BLaER1 treated with 17β-estradiol and CSF1 and Interleukin-3, amounts not matched to agents 10 nM and 100 nM (cell line): ENCODE measurements around the gene PPP2R5B.
A peak's percentile ranks its signal among the peaks of the same experiment; 100 is the strongest.
"Not testable (repeated sequence)": the region's sequence is repeated elsewhere in the genome, so short reads cannot be mapped to it uniquely, and the experiment has no call there.

Experiments used
- H3K27ac ChIP-seq, 11 experiments: shearing (Covaris generic); formaldehyde crosslinking; 2 replicates each; pipeline ENCODE4 v1.8.1; 2022
- H3K27me3 ChIP-seq, 11 experiments: shearing (Covaris generic); formaldehyde crosslinking; 2 replicates each; pipeline ENCODE4 v1.8.1; 2022
- H3K36me3 ChIP-seq, 11 experiments: shearing (Covaris generic); formaldehyde crosslinking; 2 replicates each; pipeline ENCODE4 v1.8.1; 2022
- H3K4me1 ChIP-seq, 10 experiments: shearing (Covaris generic); formaldehyde crosslinking; 2 replicates each; pipeline ENCODE4 v1.8.1; 2022
- H3K4me2 ChIP-seq, 11 experiments: shearing (Covaris generic); formaldehyde crosslinking; 2 replicates each; pipeline ENCODE4 v1.8.1; 2022
- H3K4me3 ChIP-seq, 10 experiments: shearing (Covaris generic); formaldehyde crosslinking; 2 replicates each; pipeline ENCODE4 v1.8.1; 2022
- H3K9ac ChIP-seq, 11 experiments: shearing (Covaris generic); formaldehyde crosslinking; 2 replicates each; pipeline ENCODE4 v1.8.1; 2022
- H3K9me3 ChIP-seq, 11 experiments: shearing (Covaris generic); formaldehyde crosslinking; replicated peaks in 1 of 11; 2 replicates each; pipeline ENCODE4 v1.8.1; 2022
- H4K20me1 ChIP-seq, 11 experiments: shearing (Covaris generic); formaldehyde crosslinking; 2 replicates each; pipeline ENCODE4 v1.8.1; 2022
- Cebpa-rat ChIP-seq, 11 experiments: shearing (Covaris generic); IDR thresholded peaks; 2 replicates each; pipeline ENCODE4 v1.8.1; 2022

The PPP2R5B gene

GRCh38 chr11:64960719-64961118, 36.2 kb downstream of the PPP2R5B start:
- no peak overlapping the region for H3K4me2 ChIP-seq
- no peak overlapping the region for H3K27ac ChIP-seq
- no peak overlapping the region for H3K4me3 ChIP-seq
- peaks cover 0 to 19% (median 4%) of the 10 kb centered on the region in 10 experiments; a peak in 7 of 20 replicates for H3K4me1 ChIP-seq
- H3K27me3 ChIP-seq: no peaks in the 10 kb centered on the region
- no peaks in the 10 kb centered on the region for H4K20me1 ChIP-seq
- H3K9me3 ChIP-seq: no peaks in the 10 kb centered on the region
- H3K9ac ChIP-seq: no peak overlapping the region
- no peaks in the 10 kb centered on the region for H3K36me3 ChIP-seq
- no peak for TF ChIP-seq Cebpa-rat (IDR thresholded peaks at IDR 0.05)

GRCh38 chr11:64963072-64963631, 38.7 kb downstream of the PPP2R5B start:
- H3K27me3 ChIP-seq: no peaks in the 10 kb centered on the region
- H3K9ac ChIP-seq: no peak overlapping the region
- H3K4me1 ChIP-seq: peaks cover 0 to 19% (median 5%) of the 10 kb centered on the region in 10 experiments; a peak in 7 of 20 replicates
- H4K20me1 ChIP-seq: no peaks in the 10 kb centered on the region
- H3K9me3 ChIP-seq: no peaks in the 10 kb centered on the region
- no peaks in the 10 kb centered on the region for H3K36me3 ChIP-seq
- no peak for TF ChIP-seq Cebpa-rat (IDR thresholded peaks at IDR 0.05)
- no peak overlapping the region for H3K4me2 ChIP-seq
- no peak overlapping the region for H3K27ac ChIP-seq
- no peak overlapping the region for H3K4me3 ChIP-seq

- Histone ChIP-seq H3K9ac (no peak overlapping the region), H4K20me1 (no peaks in the 10 kb centered on the region), H3K27me3 (peaks cover 0 to 14% (median 6%) of the 10 kb centered on the region in 11 experiments; a peak in 12 of 22 replicates), H3K36me3 (no peaks in the 10 kb centered on the region), H3K4me3 (no peak overlapping the region), H3K4me2 (no peak overlapping the region), H3K4me1 (peaks cover 7 to 22% (median 13%) of the 10 kb centered on the region in 10 experiments; a peak in 15 of 20 replicates), H3K9me3 (no peaks in the 10 kb centered on the region; a peak in 1 of 22 replicates), H3K27ac (no peak overlapping the region)
- no peak for TF ChIP-seq Cebpa-rat (IDR thresholded peaks at IDR 0.05)
Observed at GRCh38 chr11:64967375-64967774, 42.9 kb downstream of the PPP2R5B start.

- H3K36me3 ChIP-seq: no peaks in the 10 kb centered on the region
- peaks cover 6 to 22% (median 12%) of the 10 kb centered on the region in 10 experiments; a peak in 15 of 20 replicates for H3K4me1 ChIP-seq
- no peaks in the 10 kb centered on the region for H4K20me1 ChIP-seq
- H3K9ac ChIP-seq: no peak overlapping the region
- no peak overlapping the region for H3K4me3 ChIP-seq
- TF ChIP-seq Cebpa-rat (IDR thresholded peaks at IDR 0.05): no peak
- no peak overlapping the region for H3K27ac ChIP-seq
- H3K27me3 ChIP-seq: peaks cover 0 to 14% (median 6%) of the 10 kb centered on the region in 11 experiments; a peak in 12 of 22 replicates
- H3K9me3 ChIP-seq: no peaks in the 10 kb centered on the region; a peak in 1 of 22 replicates
- no peak overlapping the region for H3K4me2 ChIP-seq
Observed at GRCh38 chr11:64969209-64969608, 44.7 kb downstream of the PPP2R5B start.

- peak overlapping the region in 6 of 11 experiments; percentile 18 to 63 (median 51); a peak in 9 of 22 replicates for H3K4me2 ChIP-seq
- H3K9me3 ChIP-seq: no peaks in the 10 kb centered on the region; a peak in 1 of 22 replicates
- peaks cover 0 to 14% (median 6%) of the 10 kb centered on the region in 11 experiments; a peak in 12 of 22 replicates for H3K27me3 ChIP-seq
- H3K9ac ChIP-seq: no peak overlapping the region
- no peaks in the 10 kb centered on the region for H4K20me1 ChIP-seq
- H3K4me1 ChIP-seq: peaks cover 0 to 17% (median 11%) of the 10 kb centered on the region in 10 experiments; a peak in 10 of 20 replicates
- H3K27ac ChIP-seq: no peak overlapping the region
- no peaks in the 10 kb centered on the region for H3K36me3 ChIP-seq
- TF ChIP-seq Cebpa-rat (IDR thresholded peaks at IDR 0.05): no peak
- no peak overlapping the region for H3K4me3 ChIP-seq
Observed at GRCh38 chr11:64970731-64971151, 46.3 kb downstream of the PPP2R5B start.

GRCh38 chr11:64971421-64972233, 47.1 kb downstream of the PPP2R5B start, which contains the start of gene MAJIN:
Gene MAJIN, minus strand, starts transcription at chr11:64972108. Its CDS starts 12,703 bp downstream, at chr11:64959405.
- Histone ChIP-seq H3K4me3 (no peak within 1 kb of the TSS), H3K27ac (no peak within 1 kb of the TSS; a peak in 1 of 22 replicates), H3K9ac (peak within 1 kb of the TSS in 1 of 11 experiments; percentile 8; a peak in 1 of 22 replicates), H3K36me3 (no peaks in the 10 kb centered on the region), H3K27me3 (peaks cover 0 to 14% (median 6%) of the 10 kb centered on the region in 11 experiments; a peak in 12 of 22 replicates), H4K20me1 (no peaks in the 10 kb centered on the region), H3K4me1 (peaks cover 0 to 17% (median 11%) of the 10 kb centered on the region in 10 experiments; a peak in 10 of 20 replicates), H3K4me2 (peak within 1 kb of the TSS; percentile 18 to 66 (median 55)), H3K9me3 (no peaks in the 10 kb centered on the region; a peak in 1 of 22 replicates)
- no peak for TF ChIP-seq Cebpa-rat (IDR thresholded peaks at IDR 0.05)

GRCh38 chr11:64974124-64974523, 49.6 kb downstream of the PPP2R5B start:
- peaks cover 0 to 17% (median 11%) of the 10 kb centered on the region in 10 experiments; a peak in 10 of 20 replicates for H3K4me1 ChIP-seq
- no peaks in the 10 kb centered on the region for H3K36me3 ChIP-seq
- no peaks in the 10 kb centered on the region; a peak in 1 of 22 replicates for H4K20me1 ChIP-seq
- H3K4me2 ChIP-seq: no peak overlapping the region
- H3K27ac ChIP-seq: no peak overlapping the region
- peaks cover 0 to 14% (median 6%) of the 10 kb centered on the region in 11 experiments; a peak in 12 of 22 replicates for H3K27me3 ChIP-seq
- no peak overlapping the region for H3K4me3 ChIP-seq
- no peak overlapping the region for H3K9ac ChIP-seq
- no peaks in the 10 kb centered on the region; a peak in 1 of 22 replicates for H3K9me3 ChIP-seq
- no peak for TF ChIP-seq Cebpa-rat (IDR thresholded peaks at IDR 0.05)

GRCh38 chr11:64976651-64977050, 52.2 kb downstream of the PPP2R5B start:
- TF ChIP-seq Cebpa-rat (IDR thresholded peaks at IDR 0.05): no peak
- H4K20me1 ChIP-seq: no peaks in the 10 kb centered on the region; a peak in 1 of 22 replicates
- H3K4me1 ChIP-seq: peaks cover 0 to 7% (median 3%) of the 10 kb centered on the region in 10 experiments; a peak in 9 of 20 replicates
- H3K27ac ChIP-seq: no peak overlapping the region
- H3K36me3 ChIP-seq: no peaks in the 10 kb centered on the region
- no peak overlapping the region for H3K4me2 ChIP-seq
- H3K27me3 ChIP-seq: peaks cover 0 to 7% (median 3%) of the 10 kb centered on the region in 11 experiments; a peak in 10 of 22 replicates
- H3K9ac ChIP-seq: no peak overlapping the region
- H3K9me3 ChIP-seq: no peaks in the 10 kb centered on the region; a peak in 1 of 22 replicates
- H3K4me3 ChIP-seq: no peak overlapping the region

GRCh38 chr11:64983339-64983738, 58.9 kb downstream of the PPP2R5B start:
- not testable (repeated sequence) for H3K4me2 ChIP-seq, H3K27ac ChIP-seq, H3K9ac ChIP-seq, H3K9me3 ChIP-seq, H3K4me3 ChIP-seq, H3K27me3 ChIP-seq, H4K20me1 ChIP-seq, H3K36me3 ChIP-seq
- H3K4me1 ChIP-seq: peaks cover 0 to 25% (median 11%) of the 10 kb centered on the region in 10 experiments; a peak in 14 of 20 replicates
